ENCODE measurements around the gene AKT2. TPM values are rescaled to one million over a fixed set of nuclear protein-coding genes. Genes with fewer than 3 reads are reported as not detected.

The AKT2 gene
- total RNA-seq, 1 experiment from 2014 or later, result 150 TPM

DNA sequence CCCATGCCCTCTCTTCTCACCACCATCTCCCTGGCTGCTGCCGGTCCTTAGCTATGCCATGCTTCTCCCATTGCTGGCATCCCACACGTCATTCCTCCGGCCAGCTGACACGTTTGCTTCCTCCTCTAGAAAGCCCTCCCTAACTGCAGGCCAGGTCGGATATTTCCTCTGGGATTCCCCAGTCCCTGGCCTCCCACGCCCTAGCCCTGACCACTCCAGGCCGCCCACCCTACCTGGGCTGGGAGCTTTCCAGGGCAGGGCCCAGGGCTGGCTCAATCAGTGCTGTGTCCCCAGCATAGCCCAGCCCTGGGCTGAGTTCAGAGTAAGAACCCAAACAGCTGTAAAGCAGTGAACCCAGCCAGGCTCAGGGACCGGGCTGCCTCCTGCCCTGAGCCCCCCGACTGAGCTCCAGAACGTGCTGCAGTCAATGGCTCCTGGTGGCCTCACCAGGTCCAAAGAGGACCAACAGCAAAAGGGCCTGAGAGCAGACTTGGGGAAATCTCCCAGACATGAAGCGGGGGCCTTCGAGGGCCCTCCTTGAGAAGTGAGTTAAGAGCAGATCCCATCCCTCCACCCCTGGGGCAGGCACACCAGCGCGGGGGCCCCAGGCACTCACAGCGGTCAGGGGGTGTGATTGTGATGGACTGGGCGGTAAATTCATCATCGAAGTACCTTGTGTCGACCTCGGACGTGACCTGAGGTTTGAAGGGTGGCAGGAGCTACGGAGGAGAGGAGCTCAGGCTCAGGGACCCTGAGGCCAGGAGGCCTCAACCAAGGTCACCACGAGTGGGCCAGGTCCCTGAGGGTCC is 50.5 kb downstream of the AKT2 start:
- peaks cover 16 to 19% of the 10 kb centered on the region in 2 experiments for H3K4me1 Mint-ChIP-seq
- no peak overlapping the region for H4K5ac ChIP-seq (ENCODE audit: insufficient read length, low read depth, low read length)
- no peak overlapping the region for H2BK12ac ChIP-seq (ENCODE audit: insufficient read length, low read depth, low read length)
- no peak overlapping the region for H3T11ph ChIP-seq (ENCODE audit: low read length)
- no peak overlapping the region for H3K4me2 ChIP-seq (ENCODE audit: insufficient read depth, insufficient read length, low read length)
- H2AK5ac ChIP-seq (ENCODE audit: insufficient read length, low read length), result no peak overlapping the region
- no peak overlapping the region for H3K18ac ChIP-seq (ENCODE audit: insufficient read length, low read depth, low read length)
- TF ChIP-seq, protein P1, sequence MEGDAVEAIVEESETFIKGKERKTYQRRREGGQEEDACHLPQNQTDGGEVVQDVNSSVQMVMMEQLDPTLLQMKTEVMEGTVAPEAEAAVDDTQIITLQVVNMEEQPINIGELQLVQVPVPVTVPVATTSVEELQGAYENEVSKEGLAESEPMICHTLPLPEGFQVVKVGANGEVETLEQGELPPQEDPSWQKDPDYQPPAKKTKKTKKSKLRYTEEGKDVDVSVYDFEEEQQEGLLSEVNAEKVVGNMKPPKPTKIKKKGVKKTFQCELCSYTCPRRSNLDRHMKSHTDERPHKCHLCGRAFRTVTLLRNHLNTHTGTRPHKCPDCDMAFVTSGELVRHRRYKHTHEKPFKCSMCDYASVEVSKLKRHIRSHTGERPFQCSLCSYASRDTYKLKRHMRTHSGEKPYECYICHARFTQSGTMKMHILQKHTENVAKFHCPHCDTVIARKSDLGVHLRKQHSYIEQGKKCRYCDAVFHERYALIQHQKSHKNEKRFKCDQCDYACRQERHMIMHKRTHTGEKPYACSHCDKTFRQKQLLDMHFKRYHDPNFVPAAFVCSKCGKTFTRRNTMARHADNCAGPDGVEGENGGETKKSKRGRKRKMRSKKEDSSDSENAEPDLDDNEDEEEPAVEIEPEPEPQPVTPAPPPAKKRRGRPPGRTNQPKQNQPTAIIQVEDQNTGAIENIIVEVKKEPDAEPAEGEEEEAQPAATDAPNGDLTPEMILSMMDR (conservative IDR thresholded peaks at IDR 0.05), result no peak
- H3K79me1 ChIP-seq (ENCODE audit: insufficient read depth, low read depth, low read length, poor library complexity, severe bottlenecking), result no peaks in the 10 kb centered on the region
- H4K20me1 ChIP-seq (ENCODE audit: control insufficient read depth, insufficient read depth, insufficient read length), result no peaks in the 10 kb centered on the region
- H4K8ac ChIP-seq (replicated peaks; ENCODE audit: insufficient read length, low read depth, low read length), result no peak overlapping the region
- H3K9ac ChIP-seq (ENCODE audit: extremely low read depth, insufficient read length, low read length), result no peak overlapping the region
- H3K4me3 Mint-ChIP-seq, result no peak overlapping the region
- peaks cover 7 to 34% (median 30%) of the 10 kb centered on the region in 3 experiments; a peak in 6 of 7 replicates for H3K36me3 Mint-ChIP-seq (ENCODE audit: insufficient read depth in 1 of 3, low read depth in 3 of 3)
- H3K4me1 ChIP-seq (ENCODE audit: insufficient read depth, low read length), result peaks cover 2% of the 10 kb centered on the region; the same call in 1 of the 2 replicates
- no CpG with 5 or more reads among the region's 22 CpGs for WGBS (ENCODE audit: extremely low coverage, insufficient read length, low lambda C conversion rate)
- no peak overlapping the region for H2BK20ac ChIP-seq (ENCODE audit: low read depth, low read length, poor library complexity, severe bottlenecking)
- H2BK5ac ChIP-seq (ENCODE audit: insufficient read length, low read length), result no peak overlapping the region
- H3K4ac ChIP-seq (ENCODE audit: low read depth, low read length), result no peak overlapping the region
- no peaks in the 10 kb centered on the region for H3K23me2 ChIP-seq (ENCODE audit: insufficient read length, low read depth, low read length, poor library complexity, severe bottlenecking)
- no peak overlapping the region for H2BK15ac ChIP-seq (ENCODE audit: low read depth, low read length)
- no peak overlapping the region for H4K91ac ChIP-seq (ENCODE audit: insufficient read length, low read depth, low read length)
- no peaks in the 10 kb centered on the region for H3K27me3 ChIP-seq (ENCODE audit: insufficient read depth, low read length)
- no peak overlapping the region for H2BK120ac ChIP-seq (ENCODE audit: low read depth, low read length, poor library complexity, severe bottlenecking)
- H3K9me3 ChIP-seq (ENCODE audit: control insufficient read depth, low read depth, low read length), result no peaks in the 10 kb centered on the region
- H3K27ac Mint-ChIP-seq, result no peak overlapping the region; a peak in 1 of 7 replicates
- H2AFZ ChIP-seq (ENCODE audit: low read length), result no peak overlapping the region
- no peak overlapping the region for H3K27ac ChIP-seq (ENCODE audit: insufficient read length, low read depth, low read length)
- no peak overlapping the region for H3K23ac ChIP-seq (ENCODE audit: insufficient read length, low read depth, low read length)
- H3K56ac ChIP-seq (ENCODE audit: insufficient read length, low read depth, low read length), result no peak overlapping the region
- H3K9me3 Mint-ChIP-seq, result no peaks in the 10 kb centered on the region
- H3K14ac ChIP-seq (ENCODE audit: insufficient read depth, low read length), result no peak overlapping the region; the same call in 1 of the 2 replicates
- DNase-seq, result no peak
- H3K27me3 Mint-ChIP-seq (ENCODE audit: low read depth), result no peaks in the 10 kb centered on the region
- no peaks in the 10 kb centered on the region for H3K79me2 ChIP-seq (ENCODE audit: insufficient read depth, low read length)
